ENCODE data around the gene BABAM2.

GRCh38 chr2:28035816-28036215 is 145.3 kb downstream of the BABAM2 start:
- no peak for TF ChIP-seq CTCF (IDR thresholded peaks at IDR 0.05; ENCODE audit: poor library complexity)
- TF ChIP-seq EZH2 (IDR thresholded peaks at IDR 0.05; ENCODE audit: borderline replicate concordance) = no peak
- no peak for TF ChIP-seq EZH2phosphoT487 (IDR thresholded peaks at IDR 0.05; ENCODE audit: low read depth, severe bottlenecking, unreplicated experiment)

Measured in hepatocyte (in vitro differentiated cells).